Heart left ventricle (tissue), 16 donors: ENCODE data around the gene LAMP5. TPM values are rescaled to one million over a fixed set of nuclear protein-coding genes. Genes with fewer than 3 reads are reported as not detected.

Experiments
- ATAC-seq, 4 donors: fragments of 200-7000 bp; cut with Tn5 transposase; one replicate each; pipeline ENCODE4 v1.9.1; 2020 to 2022; ENCODE audit warnings: moderate library complexity in 4 of 4, mild to moderate bottlenecking in 3 of 4, moderate number of reproducible peaks in 1 of 4
- DNase-seq, 5 donors: peaks; one replicate each; pipeline ENCODE4 v3.0.0-alpha.2; 2020
- H3K27ac ChIP-seq, 12 donors: fragments of 200-600 bp; sonication (generic) in 4 of 12; one replicate each; pipeline versions ENCODE4 v1.5.0 to v1.8.0; 2016 to 2022; ENCODE audit warnings: mild to moderate bottlenecking in 2 of 12
- H3K27me3 ChIP-seq, 9 donors: fragments of 200-600 bp; sonication (generic) in 2 of 9; one replicate each; pipeline versions ENCODE4 v1.5.1 to v1.8.0; 2016 to 2022; ENCODE audit warnings: mild to moderate bottlenecking in 3 of 9
- H3K36me3 ChIP-seq, 9 donors: fragments of 200-600 bp; sonication (generic) in 2 of 9; one replicate each; pipeline versions ENCODE4 v1.5.0 to v1.8.0; 2018 to 2022; ENCODE audit warnings: mild to moderate bottlenecking in 2 of 9
- H3K4me1 ChIP-seq, 12 donors: fragments of 200-600 bp; sonication (generic) in 4 of 12; one replicate each; pipeline versions ENCODE4 v1.5.0 to v1.8.0; 2016 to 2022; ENCODE audit warnings: mild to moderate bottlenecking in 3 of 12
- H3K4me3 ChIP-seq, 12 donors: fragments of 200-600 bp; sonication (generic) in 4 of 12; one replicate each; pipeline versions ENCODE4 v1.5.0 to v1.8.0; 2017 to 2022; ENCODE audit warnings: mild to moderate bottlenecking in 9 of 12, moderate library complexity in 4 of 12
- H3K9me3 ChIP-seq, 12 donors: fragments of 200-600 bp; sonication (generic) in 4 of 12; one replicate each; pipeline versions ENCODE4 v1.5.0 to v1.8.0; 2016 to 2022; ENCODE audit warnings: mild to moderate bottlenecking in 1 of 12
- POLR2A ChIP-seq, 2 donors: fragments of 450-650 bp; IDR thresholded peaks; one replicate each; pipeline ENCODE4 v1.6.1; 2017; ENCODE audit warnings: antibody characterized with exemption in 2 of 2, mild to moderate bottlenecking in 2 of 2, moderate library complexity in 2 of 2
- WGBS, 4 donors: extraction: QIAGEN DNeasy Blood & Tissue Kit in 2 of 4; methylation state at CpG; one replicate each; pipeline versions ENCODE4 v1.1.5 to v1.1.7; 2013 to 2018; 5-methylcytosine and 5-hydroxymethylcytosine counted together
- intact Hi-C, 10 donors: fragments of 100-400 bp; cut with DNase I; formaldehyde crosslinking; loops; one replicate each; pipeline versions ENCODE4 v1.11.1 to v1.14.2; 2022
- polyA plus RNA-seq, 2 donors: library from polyadenylated mRNA; stranded (reverse); fragments of 200-250 nt; gene quantifications; one replicate each; pipeline ENCODE4 v1.2.3, GENCODE V29; 2013
- total RNA-seq, 9 donors: library from RNA; depleted of rRNA in 2 of 9; stranded (reverse); fragments of >200 nt in 2 of 9; fragmentation: NEBNext Ultra II Directional in 3 of 9; extraction: Animal tissue kit (Norgen Biotek cat#: 25700) in 3 of 9; gene quantifications; one replicate each; pipeline versions ENCODE4 v1.1.0 to v1.2.4, GENCODE V29; 2016 to 2023
- TF ChIP-seq, protein P1 (sequence below), 12 donors: fragments of 200-600 bp; sonication (generic) in 4 of 12; IDR thresholded peaks; one replicate each; pipeline versions ENCODE4 v1.5.0 to v1.8.0; 2018 to 2022; ENCODE audit warnings: antibody characterized with exemption in 12 of 12, mild to moderate bottlenecking in 5 of 12
- donor health status: ischemic (EF 13 %, LVEDD 7.1; RV severe dilation, severe dysfunction).
- donor health status: healthy with polysubstance abuse.
- donor health status: DM: no; HTN: yes; CAD: no.
- donor health status: DM: no; HTN: no; CAD: no.
- donor health status: ischemic (EF 25% LVEDD 6.9; RV normal size, moderate dysfunction).
- donor health status: ischemic (EF 25% LVEDD 5.7; RV mildly dilated, moderate dysfunction).
- donor health status: healthy.
- donor health status: DM: yes; HTN: yes; CAD: no.
- donor health status: ischemic (EF 35%, LVEDD 5.7; RV mildly dilated, moderate dysfunction).
- donor health status: nonischemic (EF 11% LVEDD 7.7; RV severe dilation, severe dysfunction).
- donor health status: DM: yes; HTN: yes; CAD: no.
- donor health status: PGD.
- donor health status: ischemic (EF 29% LVEDD 5.4; RV normal size, mild dysfunction).
- donor health status: nonischemic (EF 23%, LVEDD 6.1; RV moderate dilation, normal function).

LAMP5 gene
- total and polyA plus RNA-seq, 11 donors = 0.04 to 0.42 (median 0.30) TPM; not detected in 7

- TF ChIP-seq, protein P1, sequence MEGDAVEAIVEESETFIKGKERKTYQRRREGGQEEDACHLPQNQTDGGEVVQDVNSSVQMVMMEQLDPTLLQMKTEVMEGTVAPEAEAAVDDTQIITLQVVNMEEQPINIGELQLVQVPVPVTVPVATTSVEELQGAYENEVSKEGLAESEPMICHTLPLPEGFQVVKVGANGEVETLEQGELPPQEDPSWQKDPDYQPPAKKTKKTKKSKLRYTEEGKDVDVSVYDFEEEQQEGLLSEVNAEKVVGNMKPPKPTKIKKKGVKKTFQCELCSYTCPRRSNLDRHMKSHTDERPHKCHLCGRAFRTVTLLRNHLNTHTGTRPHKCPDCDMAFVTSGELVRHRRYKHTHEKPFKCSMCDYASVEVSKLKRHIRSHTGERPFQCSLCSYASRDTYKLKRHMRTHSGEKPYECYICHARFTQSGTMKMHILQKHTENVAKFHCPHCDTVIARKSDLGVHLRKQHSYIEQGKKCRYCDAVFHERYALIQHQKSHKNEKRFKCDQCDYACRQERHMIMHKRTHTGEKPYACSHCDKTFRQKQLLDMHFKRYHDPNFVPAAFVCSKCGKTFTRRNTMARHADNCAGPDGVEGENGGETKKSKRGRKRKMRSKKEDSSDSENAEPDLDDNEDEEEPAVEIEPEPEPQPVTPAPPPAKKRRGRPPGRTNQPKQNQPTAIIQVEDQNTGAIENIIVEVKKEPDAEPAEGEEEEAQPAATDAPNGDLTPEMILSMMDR (IDR thresholded peaks at IDR 0.05) = no peak
- no peak for TF ChIP-seq POLR2A (IDR thresholded peaks at IDR 0.05)
- Histone ChIP-seq H3K4me1 (no peaks in the 10 kb centered on the region), H3K27me3 (peaks cover 0 to 16% (median 0%) of the 10 kb centered on the region in 9 donors), H3K27ac (no peak overlapping the region), H3K4me3 (no peak overlapping the region), H3K36me3 (no peaks in the 10 kb centered on the region), H3K9me3 (peaks cover 0 to 6% (median 0%) of the 10 kb centered on the region in 12 donors)
- ATAC-seq (no peak), DNase-seq (no peak)
- intact Hi-C loops = no loop called here
- 83 to 85% (median 84%) methylated on average over 20 of the region's 20 CpGs for WGBS, 4 donors
Measured at GRCh38 chr20:9565910-9566550, 51.6 kb downstream of the LAMP5 start.

GRCh38 chr20:9566977-9567376 lies 52.6 kb downstream of the LAMP5 start:
- intact Hi-C loops = no loop called here
- TF ChIP-seq, protein P1 (IDR thresholded peaks at IDR 0.05) = no peak
- ATAC-seq (no peak), DNase-seq (no peak)
- no peaks in the 10 kb centered on the region for H3K4me1 ChIP-seq
- H3K9me3 ChIP-seq = peaks cover 0 to 6% (median 0%) of the 10 kb centered on the region in 12 donors
- H3K27ac ChIP-seq = no peak overlapping the region
- no peaks in the 10 kb centered on the region for H3K36me3 ChIP-seq
- H3K27me3 ChIP-seq = peaks cover 0 to 14% (median 0%) of the 10 kb centered on the region in 9 donors
- no peak overlapping the region for H3K4me3 ChIP-seq
- 77 to 83% (median 80%) methylated on average over 1 of the region's 1 CpG for WGBS, 4 donors

- ATAC-seq (no peak), DNase-seq (no peak)
- WGBS, 4 donors = 16 to 32% (median 19%) methylated on average over 2 of the region's 2 CpGs
- intact Hi-C loops = no loop called here
- TF ChIP-seq POLR2A (IDR thresholded peaks at IDR 0.05) = no peak
- TF ChIP-seq, protein P1 (IDR thresholded peaks at IDR 0.05) = no peak
- Histone ChIP-seq H3K27me3 (peaks cover 0 to 31% (median 11%) of the 10 kb centered on the region in 9 donors), H3K4me3 (no peak overlapping the region), H3K27ac (no peak overlapping the region), H3K4me1 (no peaks in the 10 kb centered on the region), H3K9me3 (peaks cover 0 to 6% (median 0%) of the 10 kb centered on the region in 12 donors), H3K36me3 (no peaks in the 10 kb centered on the region)
Measured at GRCh38 chr20:9570612-9571011, 56.2 kb downstream of the LAMP5 start.

DNA sequence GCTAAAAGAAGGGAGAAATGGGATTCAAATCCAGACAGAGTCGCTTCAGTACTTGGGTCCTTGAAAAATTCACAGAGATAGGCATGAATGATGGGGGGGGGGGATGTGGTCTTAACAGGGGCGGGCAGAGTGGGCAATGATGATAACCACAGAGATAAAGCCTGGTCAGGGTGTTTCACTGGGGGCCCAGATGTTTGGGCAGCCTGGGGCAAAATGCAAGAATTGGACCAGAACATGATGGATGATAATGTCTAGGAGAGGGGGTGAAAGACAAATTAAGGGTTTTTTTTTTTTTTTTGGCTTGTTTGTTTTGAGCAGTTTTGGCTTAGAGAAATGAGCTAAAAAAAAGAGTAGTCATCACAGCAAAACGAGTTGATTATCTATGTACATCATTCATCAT lies 57.4 kb downstream of the LAMP5 start:
- Histone ChIP-seq H3K27me3 (peaks cover 0 to 37% (median 11%) of the 10 kb centered on the region in 9 donors), H3K4me1 (no peaks in the 10 kb centered on the region), H3K9me3 (peaks cover 0 to 6% (median 0%) of the 10 kb centered on the region in 12 donors), H3K4me3 (no peak overlapping the region), H3K27ac (no peak overlapping the region), H3K36me3 (no peaks in the 10 kb centered on the region)
- intact Hi-C loops = no loop called here
- ATAC-seq (no peak), DNase-seq (no peak)
- WGBS, 4 donors = 32 to 43% (median 38%) methylated on average over 3 of the region's 3 CpGs
- no peak for TF ChIP-seq POLR2A (IDR thresholded peaks at IDR 0.05)
- TF ChIP-seq, protein P1 (IDR thresholded peaks at IDR 0.05) = no peak
